Stomach (tissue), 4 donors: ENCODE results near the gene COL6A5.

Experiments
- CTCF ChIP-seq, 7 experiments: fragments of 450-650 bp in 4 of 7; fragments of 200-600 bp in 3 of 7; sonication (generic) in 3 of 7; IDR thresholded peaks; one replicate each; pipeline ENCODE4 v1.5.1; 2016 to 2019; ENCODE audit warnings: antibody characterized with exemption in 7 of 7, control low read depth in 2 of 7, mild to moderate bottlenecking in 1 of 7
- POLR2A ChIP-seq, 4 donors: fragments of 450-650 bp; IDR thresholded peaks; one replicate each; pipeline ENCODE4 v1.6.1; 2016; ENCODE audit warnings: antibody characterized with exemption in 4 of 4, control low read depth in 2 of 4, mild to moderate bottlenecking in 1 of 4, moderate library complexity in 1 of 4

DNA sequence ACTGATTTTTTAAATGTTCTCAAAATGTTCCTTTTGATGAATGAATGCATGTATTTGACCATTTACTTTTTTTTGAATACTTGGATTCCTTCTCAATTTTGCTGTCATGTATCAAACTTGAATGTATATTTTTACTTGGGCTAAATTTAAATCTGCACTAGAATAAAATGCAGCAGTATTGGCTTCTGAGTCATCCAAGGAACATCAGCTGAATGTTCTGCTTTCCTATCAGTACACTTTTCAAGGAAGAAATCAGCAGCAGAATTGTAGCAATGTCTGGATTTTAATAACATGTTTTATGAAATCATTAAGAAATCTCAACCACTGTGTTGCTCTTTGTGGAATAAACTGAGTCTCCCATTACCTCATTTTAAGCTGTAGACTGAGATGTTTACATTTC lies 114.5 kb downstream of the COL6A5 start:
- TF ChIP-seq CTCF (IDR thresholded peaks at IDR 0.05) (no peak), POLR2A (IDR thresholded peaks at IDR 0.05) (no peak)
